IMR-90 (cell line): ENCODE results near the gene PNPLA1.

Experiments used
- BHLHE40 ChIP-seq: fragments of 150-350 bp; IDR thresholded peaks from 2 replicates; pipeline ENCODE4 v1.6.1; 2016; ENCODE audit warnings: mild to moderate bottlenecking, low read depth, low read length
- CEBPB ChIP-seq: IDR thresholded peaks from 2 replicates; pipeline ENCODE4 v1.6.1; 2012; ENCODE audit warnings: low read depth, low read length, improper control_type of control experiment
- CHD1 ChIP-seq: IDR thresholded peaks from 2 replicates; pipeline ENCODE4 v1.6.1; 2012; ENCODE audit warnings: low read depth, low read length, improper control_type of control experiment
- CTCF ChIP-seq: conservative IDR thresholded peaks from 2 replicates; pipeline ENCODE4 v1.5.1; 2012; ENCODE audit warnings: mild to moderate bottlenecking, low read depth, low read length, improper control_type of control experiment
- FOS ChIP-seq: fragments of 150-350 bp; IDR thresholded peaks from 2 replicates; pipeline ENCODE4 v1.6.1; 2016; ENCODE audit warnings: low read depth, low read length
- MAZ ChIP-seq: IDR thresholded peaks from 2 replicates; pipeline ENCODE4 v1.6.1; 2012; ENCODE audit warnings: low read depth, mild to moderate bottlenecking, low read length, improper control_type of control experiment, moderate library complexity, borderline replicate concordance
- MXI1 ChIP-seq: IDR thresholded peaks from 2 replicates; pipeline ENCODE4 v1.6.1; 2012; ENCODE audit warnings: low read depth, mild to moderate bottlenecking, low read length, moderate library complexity, borderline replicate concordance
- POLR2A ChIP-seq: IDR thresholded peaks from 2 replicates; pipeline ENCODE4 v1.6.1; 2012; ENCODE audit warnings: mild to moderate bottlenecking, low read depth, low read length
- RAD21 ChIP-seq: IDR thresholded peaks from 2 replicates; pipeline ENCODE4 v1.6.1; 2012; ENCODE audit warnings: low read length, improper control_type of control experiment
- RCOR1 ChIP-seq: IDR thresholded peaks from 2 replicates; pipeline ENCODE4 v1.6.1; 2012; ENCODE audit warnings: mild to moderate bottlenecking, low read length, improper control_type of control experiment; ENCODE audit not compliant: insufficient replicate concordance
- RFX5 ChIP-seq: IDR thresholded peaks from 2 replicates; pipeline ENCODE4 v1.8.0; 2012; ENCODE audit warnings: low read depth, mild to moderate bottlenecking, low read length, moderate library complexity
- SMC3 ChIP-seq: fragments of 150-350 bp; IDR thresholded peaks from 2 replicates; pipeline ENCODE4 v1.6.1; 2016; ENCODE audit warnings: low read depth, mild to moderate bottlenecking, antibody characterized with exemption, low read length, moderate library complexity
- USF2 ChIP-seq: fragments of 150-350 bp; IDR thresholded peaks from 2 replicates; pipeline ENCODE4 v1.6.1; 2017; ENCODE audit warnings: mild to moderate bottlenecking, antibody characterized with exemption, low read length, low read depth

GRCh38 chr6:36343109-36343680 lies 73.3 kb downstream of the PNPLA1 start:
- TF ChIP-seq POLR2A (no peak), CTCF (no peak), RCOR1 (no peak), RAD21 (no peak), RFX5 (no peak), CEBPB (no peak), SMC3 (no peak), BHLHE40 (no peak), FOS (no peak), USF2 (no peak), MXI1 (no peak), CHD1 (no peak), MAZ (no peak)
